ENCODE measurements around the gene PIK3R1.

PIK3R1 gene

DNA sequence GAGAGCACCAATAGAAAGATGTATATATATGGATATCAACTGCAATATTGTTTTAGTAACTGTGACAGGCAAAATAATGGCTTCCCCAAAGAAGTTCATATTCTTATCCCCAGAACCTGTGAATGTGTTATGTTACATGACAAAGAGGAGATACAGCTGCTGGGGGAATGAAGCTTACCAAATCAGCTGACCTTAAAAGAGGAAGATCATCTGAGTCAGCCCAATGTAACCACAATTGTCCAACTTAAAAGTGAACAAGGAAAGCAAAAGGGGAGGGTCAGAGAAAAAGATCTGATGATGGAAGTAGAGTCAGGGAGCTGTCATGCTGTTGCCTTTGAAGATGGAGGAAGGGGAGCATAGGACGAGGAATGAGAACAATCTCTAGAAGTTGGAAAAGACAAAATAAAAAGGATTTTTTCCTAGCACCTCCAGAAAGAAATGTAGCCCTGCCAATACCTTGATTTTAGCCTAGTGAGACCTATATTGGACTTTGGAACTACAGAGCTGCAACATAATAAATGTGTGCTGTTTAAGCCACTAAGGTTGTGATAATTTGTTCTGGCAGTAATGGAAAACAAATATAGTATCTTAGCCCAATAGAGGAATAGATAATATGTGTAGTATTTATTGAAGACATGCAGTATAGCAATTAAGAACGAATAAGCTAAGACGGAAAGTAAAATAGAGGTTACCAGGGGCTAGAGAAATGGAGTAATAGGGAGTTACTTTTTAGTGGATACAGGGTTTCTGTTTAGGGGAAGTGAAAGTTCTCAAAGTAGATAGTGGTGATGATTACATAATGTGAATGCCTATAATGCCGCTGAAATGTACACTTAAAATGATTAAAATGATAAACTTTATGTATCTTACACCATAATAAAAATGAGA lies 115.9 kb downstream of the PIK3R1 start:
- Histone ChIP-seq H3K4me1 (ENCODE audit: control insufficient read depth, insufficient read depth, low read length, poor library complexity, severe bottlenecking) (no peaks in the 10 kb centered on the region), H3K9me3 (ENCODE audit: control insufficient read depth, low read length) (no peaks in the 10 kb centered on the region), H3K27me3 (replicated peaks; ENCODE audit: control insufficient read depth, insufficient read depth, low read length, poor library complexity, severe bottlenecking) (no peaks in the 10 kb centered on the region), H3K4me3 (ENCODE audit: insufficient read depth, low read depth, low read length, poor library complexity, severe bottlenecking) (no peak overlapping the region), H3K27ac (ENCODE audit: insufficient read depth, low read length, poor library complexity, severe bottlenecking) (no peak overlapping the region), H3K36me3 (ENCODE audit: control insufficient read depth, insufficient read depth, low read length) (no peaks in the 10 kb centered on the region)
- no peak for DNase-seq

DNA sequence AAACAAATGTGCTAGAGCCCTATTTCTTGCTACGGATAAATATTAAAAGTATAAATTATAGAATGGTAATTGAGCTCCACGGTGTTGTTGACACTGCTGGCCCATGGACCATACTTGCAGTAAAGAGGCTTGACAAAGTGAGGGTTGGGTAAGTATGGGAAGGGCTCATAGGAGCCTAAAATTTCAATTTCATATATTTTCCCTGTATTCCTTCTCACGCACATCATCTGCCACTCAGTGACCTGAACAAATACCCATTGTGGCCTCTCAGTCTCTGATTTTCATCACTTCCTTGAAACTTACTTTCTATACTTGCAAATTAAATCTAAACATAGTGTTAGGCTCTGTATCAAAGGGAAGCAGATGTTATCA lies 116.5 kb downstream of the PIK3R1 start:
- no peaks in the 10 kb centered on the region for H3K36me3 ChIP-seq (ENCODE audit: control insufficient read depth, insufficient read depth, low read length)
- H3K9me3 ChIP-seq (ENCODE audit: control insufficient read depth, low read length), result no peaks in the 10 kb centered on the region
- no peaks in the 10 kb centered on the region for H3K27me3 ChIP-seq (replicated peaks; ENCODE audit: control insufficient read depth, insufficient read depth, low read length, poor library complexity, severe bottlenecking)
- no peaks in the 10 kb centered on the region for H3K4me1 ChIP-seq (ENCODE audit: control insufficient read depth, insufficient read depth, low read length, poor library complexity, severe bottlenecking)
- H3K4me3 ChIP-seq (ENCODE audit: insufficient read depth, low read depth, low read length, poor library complexity, severe bottlenecking), result no peak overlapping the region
- DNase-seq, result no peak
- H3K27ac ChIP-seq (ENCODE audit: insufficient read depth, low read length, poor library complexity, severe bottlenecking), result no peak overlapping the region

DNA sequence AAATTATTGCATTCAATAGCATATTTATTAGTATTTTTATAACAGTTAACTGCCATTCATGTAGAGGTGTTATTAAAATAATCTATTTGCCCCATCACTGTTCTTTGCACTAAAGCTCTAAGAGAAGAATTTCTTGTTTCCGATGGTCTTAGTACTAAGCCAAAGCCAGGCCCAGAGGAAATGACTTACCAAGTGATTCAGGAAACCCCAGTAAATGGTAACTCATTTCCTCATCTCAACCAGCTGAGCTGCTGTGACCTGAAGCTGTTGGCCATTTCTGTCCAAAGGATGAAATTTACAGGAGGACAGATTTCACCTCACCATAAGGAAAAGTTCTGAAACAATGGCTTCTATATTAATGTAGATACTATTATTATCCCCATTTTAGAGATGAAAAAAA lies 117.0 kb downstream of the PIK3R1 start:
- DNase-seq, result no peak
- Histone ChIP-seq H3K4me1 (ENCODE audit: control insufficient read depth, insufficient read depth, low read length, poor library complexity, severe bottlenecking) (no peaks in the 10 kb centered on the region), H3K4me3 (ENCODE audit: insufficient read depth, low read depth, low read length, poor library complexity, severe bottlenecking) (no peak overlapping the region), H3K36me3 (ENCODE audit: control insufficient read depth, insufficient read depth, low read length) (no peaks in the 10 kb centered on the region), H3K9me3 (ENCODE audit: control insufficient read depth, low read length) (no peaks in the 10 kb centered on the region), H3K27ac (ENCODE audit: insufficient read depth, low read length, poor library complexity, severe bottlenecking) (no peak overlapping the region), H3K27me3 (replicated peaks; ENCODE audit: control insufficient read depth, insufficient read depth, low read length, poor library complexity, severe bottlenecking) (no peaks in the 10 kb centered on the region)

DNA sequence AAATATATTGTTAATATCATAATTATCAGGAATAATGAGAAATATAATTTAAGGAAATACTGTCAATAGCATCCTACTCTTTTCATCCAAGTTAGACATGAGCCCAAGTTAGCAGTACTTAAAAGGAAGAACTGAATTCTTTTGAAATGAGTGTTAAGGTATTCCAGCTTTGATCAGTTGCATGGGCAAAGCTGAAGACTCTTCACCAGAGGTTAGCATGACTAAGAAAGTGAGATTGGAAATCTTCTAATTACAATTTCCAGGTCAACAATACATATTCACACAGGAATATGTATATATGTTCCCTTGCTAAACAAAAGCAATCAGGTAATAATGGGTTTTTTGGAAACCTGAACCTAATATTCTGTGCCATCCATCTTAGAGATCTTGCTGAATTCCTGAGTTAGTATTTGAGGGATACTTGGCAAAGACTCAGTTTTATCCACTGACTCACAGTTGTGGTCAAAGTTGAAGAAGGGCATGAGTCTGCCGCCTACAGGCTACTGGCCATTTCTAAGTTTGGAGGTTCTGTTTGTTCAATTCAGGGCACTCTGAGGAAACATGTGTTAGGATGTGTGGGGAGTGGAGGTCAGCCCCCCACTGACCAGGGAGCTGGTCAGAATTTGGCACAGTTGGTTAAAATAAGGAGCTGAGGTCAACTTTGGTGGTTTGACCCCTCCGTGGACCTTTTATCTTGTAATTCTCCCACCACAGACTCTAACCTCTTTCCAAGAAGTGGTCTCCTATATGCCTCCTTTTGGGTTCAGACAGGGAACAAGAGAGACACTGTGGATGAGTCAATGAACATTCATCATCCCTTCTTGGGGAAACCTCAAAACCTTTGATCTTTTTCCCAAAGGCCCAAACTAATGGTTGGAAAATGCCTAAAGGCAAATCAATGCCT lies 118.3 kb downstream of the PIK3R1 start:
- H3K27ac ChIP-seq (ENCODE audit: insufficient read depth, low read length, poor library complexity, severe bottlenecking), result no peak overlapping the region
- H3K9me3 ChIP-seq (ENCODE audit: control insufficient read depth, low read length), result no peaks in the 10 kb centered on the region
- no peaks in the 10 kb centered on the region for H3K27me3 ChIP-seq (replicated peaks; ENCODE audit: control insufficient read depth, insufficient read depth, low read length, poor library complexity, severe bottlenecking)
- no peak overlapping the region for H3K4me3 ChIP-seq (ENCODE audit: insufficient read depth, low read depth, low read length, poor library complexity, severe bottlenecking)
- DNase-seq, result no peak
- no peaks in the 10 kb centered on the region for H3K36me3 ChIP-seq (ENCODE audit: control insufficient read depth, insufficient read depth, low read length)
- no peaks in the 10 kb centered on the region for H3K4me1 ChIP-seq (ENCODE audit: control insufficient read depth, insufficient read depth, low read length, poor library complexity, severe bottlenecking)

DNA sequence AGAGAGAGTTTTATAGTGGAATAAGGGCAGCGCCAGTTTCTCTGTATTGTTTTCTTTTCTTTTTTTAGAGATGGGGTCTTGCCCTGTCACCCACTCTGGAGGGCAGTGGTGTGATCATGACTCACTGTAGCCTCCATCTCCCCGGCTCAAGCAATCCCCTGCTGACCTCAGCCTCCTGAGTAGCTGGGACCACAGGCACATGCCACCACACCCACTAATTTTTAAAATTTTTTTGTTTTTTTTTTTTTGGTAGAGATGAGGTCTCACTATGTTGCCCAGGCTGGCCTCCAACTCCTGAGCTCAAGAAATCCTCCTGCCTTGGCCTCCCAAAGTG lies 119.0 kb downstream of the PIK3R1 start:
- H3K9me3 ChIP-seq (ENCODE audit: control insufficient read depth, low read length), result no peaks in the 10 kb centered on the region
- no peaks in the 10 kb centered on the region for H3K4me1 ChIP-seq (ENCODE audit: control insufficient read depth, insufficient read depth, low read length, poor library complexity, severe bottlenecking)
- no peaks in the 10 kb centered on the region for H3K36me3 ChIP-seq (ENCODE audit: control insufficient read depth, insufficient read depth, low read length)
- DNase-seq, result no peak
- no peak overlapping the region for H3K27ac ChIP-seq (ENCODE audit: insufficient read depth, low read length, poor library complexity, severe bottlenecking)
- no peaks in the 10 kb centered on the region for H3K27me3 ChIP-seq (replicated peaks; ENCODE audit: control insufficient read depth, insufficient read depth, low read length, poor library complexity, severe bottlenecking)
- H3K4me3 ChIP-seq (ENCODE audit: insufficient read depth, low read depth, low read length, poor library complexity, severe bottlenecking), result no peak overlapping the region

DNA sequence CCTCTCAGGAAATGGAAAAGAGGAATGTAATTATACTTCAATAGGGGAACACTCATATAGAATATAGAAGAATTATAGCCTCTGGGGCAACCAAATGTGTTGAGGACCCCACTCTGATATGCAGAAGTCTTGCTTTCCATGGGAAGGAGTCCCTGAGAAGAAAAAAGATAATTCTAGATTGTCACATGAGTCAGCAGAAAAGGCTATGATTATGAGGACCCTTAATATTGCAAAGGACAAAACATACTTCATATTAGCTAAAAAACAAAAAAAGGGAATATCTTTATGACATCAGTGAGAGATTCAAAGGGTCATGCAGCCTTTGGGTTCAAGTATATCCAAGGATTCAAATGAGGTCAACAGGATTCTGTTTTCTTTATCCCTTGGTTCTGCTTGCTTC lies 119.5 kb downstream of the PIK3R1 start:
- DNase-seq, result no peak
- Histone ChIP-seq H3K27ac (ENCODE audit: insufficient read depth, low read length, poor library complexity, severe bottlenecking) (no peak overlapping the region), H3K36me3 (ENCODE audit: control insufficient read depth, insufficient read depth, low read length) (no peaks in the 10 kb centered on the region), H3K9me3 (ENCODE audit: control insufficient read depth, low read length) (no peaks in the 10 kb centered on the region), H3K27me3 (replicated peaks; ENCODE audit: control insufficient read depth, insufficient read depth, low read length, poor library complexity, severe bottlenecking) (no peaks in the 10 kb centered on the region), H3K4me1 (ENCODE audit: control insufficient read depth, insufficient read depth, low read length, poor library complexity, severe bottlenecking) (no peaks in the 10 kb centered on the region), H3K4me3 (ENCODE audit: insufficient read depth, low read depth, low read length, poor library complexity, severe bottlenecking) (no peak overlapping the region)

DNA sequence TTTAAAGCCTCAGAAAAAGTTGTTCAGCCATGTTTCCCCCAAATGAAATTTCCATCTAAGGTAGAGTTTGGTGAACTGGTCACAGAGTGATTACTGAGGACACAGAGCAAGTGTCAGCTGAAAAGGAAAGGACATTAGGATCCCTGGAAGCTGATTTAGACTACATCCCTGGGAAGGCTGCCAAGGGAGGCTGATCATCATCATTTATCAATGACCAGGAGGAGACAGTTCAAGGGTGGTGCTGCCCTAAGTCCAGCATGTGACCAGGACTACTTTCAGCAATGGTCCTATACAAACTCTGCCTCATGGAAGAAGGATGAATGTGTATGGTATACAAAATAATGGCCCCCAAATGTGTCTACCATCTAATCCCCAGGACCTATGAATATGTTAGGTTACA lies 120.6 kb downstream of the PIK3R1 start:
- Histone ChIP-seq H3K27me3 (replicated peaks; ENCODE audit: control insufficient read depth, insufficient read depth, low read length, poor library complexity, severe bottlenecking) (no peaks in the 10 kb centered on the region), H3K4me1 (ENCODE audit: control insufficient read depth, insufficient read depth, low read length, poor library complexity, severe bottlenecking) (no peaks in the 10 kb centered on the region), H3K9me3 (ENCODE audit: control insufficient read depth, low read length) (no peaks in the 10 kb centered on the region), H3K4me3 (ENCODE audit: insufficient read depth, low read depth, low read length, poor library complexity, severe bottlenecking) (no peak overlapping the region), H3K27ac (ENCODE audit: insufficient read depth, low read length, poor library complexity, severe bottlenecking) (no peak overlapping the region), H3K36me3 (ENCODE audit: control insufficient read depth, insufficient read depth, low read length) (no peaks in the 10 kb centered on the region)
- DNase-seq, result no peak

DNA sequence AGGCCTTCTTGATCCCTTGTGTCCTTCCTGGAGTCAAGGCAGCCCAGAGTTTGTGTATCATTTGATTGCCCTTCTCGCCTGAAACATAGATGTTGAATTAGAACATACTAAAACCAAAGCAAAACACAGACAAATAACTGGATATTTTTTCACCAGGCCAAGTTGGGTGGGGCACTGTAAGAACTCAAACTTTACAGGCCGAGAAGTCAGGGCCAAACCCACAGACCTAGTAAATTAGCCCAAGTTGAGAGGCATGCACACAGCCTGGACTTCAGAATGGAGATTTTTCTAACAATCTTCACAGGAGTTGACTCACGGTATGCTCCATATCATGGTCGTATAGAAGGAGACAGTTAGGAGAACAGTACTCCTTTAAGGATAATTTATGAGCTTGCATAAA lies 121.7 kb downstream of the PIK3R1 start:
- Histone ChIP-seq H3K27me3 (replicated peaks; ENCODE audit: control insufficient read depth, insufficient read depth, low read length, poor library complexity, severe bottlenecking) (no peaks in the 10 kb centered on the region), H3K9me3 (ENCODE audit: control insufficient read depth, low read length) (no peaks in the 10 kb centered on the region), H3K36me3 (ENCODE audit: control insufficient read depth, insufficient read depth, low read length) (no peaks in the 10 kb centered on the region), H3K27ac (ENCODE audit: insufficient read depth, low read length, poor library complexity, severe bottlenecking) (no peak overlapping the region), H3K4me1 (ENCODE audit: control insufficient read depth, insufficient read depth, low read length, poor library complexity, severe bottlenecking) (no peaks in the 10 kb centered on the region), H3K4me3 (ENCODE audit: insufficient read depth, low read depth, low read length, poor library complexity, severe bottlenecking) (no peak overlapping the region)
- DNase-seq, result no peak

DNA sequence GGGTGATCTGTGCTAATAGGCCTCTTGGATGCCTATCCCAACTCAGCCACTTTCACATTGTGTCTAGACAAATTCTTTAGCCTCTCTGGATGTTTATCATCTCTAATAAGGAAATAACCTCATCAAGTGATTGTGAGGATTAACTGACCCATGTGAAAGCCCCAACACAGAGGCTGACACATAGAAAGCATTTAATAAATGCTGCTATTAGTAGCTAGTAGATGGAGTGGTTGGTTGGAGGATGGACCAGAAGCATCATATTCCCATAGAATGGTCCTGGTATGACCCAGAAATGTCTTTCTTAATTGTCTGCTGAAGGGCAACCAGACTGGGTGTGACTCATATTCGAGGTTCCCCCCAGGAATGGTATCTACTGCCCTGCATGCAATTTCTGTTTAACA lies 124.4 kb downstream of the PIK3R1 start:
- H3K4me3 ChIP-seq (ENCODE audit: insufficient read depth, low read depth, low read length, poor library complexity, severe bottlenecking), result no peak overlapping the region
- H3K9me3 ChIP-seq (ENCODE audit: control insufficient read depth, low read length), result no peaks in the 10 kb centered on the region
- H3K36me3 ChIP-seq (ENCODE audit: control insufficient read depth, insufficient read depth, low read length), result no peaks in the 10 kb centered on the region
- no peak for DNase-seq
- no peak overlapping the region for H3K27ac ChIP-seq (ENCODE audit: insufficient read depth, low read length, poor library complexity, severe bottlenecking)
- no peaks in the 10 kb centered on the region for H3K4me1 ChIP-seq (ENCODE audit: control insufficient read depth, insufficient read depth, low read length, poor library complexity, severe bottlenecking)
- no peaks in the 10 kb centered on the region for H3K27me3 ChIP-seq (replicated peaks; ENCODE audit: control insufficient read depth, insufficient read depth, low read length, poor library complexity, severe bottlenecking)

DNA sequence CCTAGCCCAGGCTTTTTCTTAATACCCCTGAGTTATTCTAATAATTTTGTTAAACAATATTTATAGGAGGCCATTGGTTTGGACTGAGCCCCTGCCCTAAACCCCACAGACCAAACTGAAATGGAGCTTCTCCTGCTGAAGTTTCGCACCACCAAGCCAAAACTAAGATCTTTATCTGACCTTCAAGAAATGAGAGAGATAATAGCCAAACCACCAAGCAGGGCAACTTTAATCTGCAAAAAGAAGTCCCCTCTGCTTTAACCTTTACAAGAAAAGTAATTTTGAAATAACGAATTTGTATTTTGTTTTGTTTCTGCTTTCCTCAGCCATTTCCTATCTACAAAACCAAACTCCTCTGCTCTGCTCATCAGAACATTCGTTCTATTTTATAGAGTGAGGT lies 125.5 kb downstream of the PIK3R1 start:
- H3K36me3 ChIP-seq (ENCODE audit: control insufficient read depth, insufficient read depth, low read length), result no peaks in the 10 kb centered on the region
- no peaks in the 10 kb centered on the region for H3K4me1 ChIP-seq (ENCODE audit: control insufficient read depth, insufficient read depth, low read length, poor library complexity, severe bottlenecking)
- no peak for DNase-seq
- no peaks in the 10 kb centered on the region for H3K27me3 ChIP-seq (replicated peaks; ENCODE audit: control insufficient read depth, insufficient read depth, low read length, poor library complexity, severe bottlenecking)
- H3K9me3 ChIP-seq (ENCODE audit: control insufficient read depth, low read length), result no peaks in the 10 kb centered on the region
- H3K27ac ChIP-seq (ENCODE audit: insufficient read depth, low read length, poor library complexity, severe bottlenecking), result no peak overlapping the region
- H3K4me3 ChIP-seq (ENCODE audit: insufficient read depth, low read depth, low read length, poor library complexity, severe bottlenecking), result no peak overlapping the region
